ENCODE results near the gene SPTB.

- TF ChIP-seq CTCF (IDR thresholded peaks at IDR 0.05) (no peak), EP300 (IDR thresholded peaks at IDR 0.05) (no peak), POLR2A (IDR thresholded peaks at IDR 0.05) (no peak), POLR2AphosphoS5 (IDR thresholded peaks at IDR 0.05) (no peak)
These were observed 34.7 kb downstream of the SPTB start for GRCh38 chr14:64844969-64845536.
